HG02759 (cell line): Measurements from ENCODE around the gene TMEM245.
"Not testable (repeated sequence)": the region's sequence is repeated elsewhere in the genome, so short reads cannot be mapped to it uniquely, and the experiment has no call there.

Experiments used
- ATAC-seq: cut with Tn5 transposase; IDR thresholded peaks from one replicate; pipeline ENCODE4 v1.9.1; 2021; ENCODE audit warnings: mild to moderate bottlenecking, moderate library complexity; ENCODE audit not compliant: unreplicated experiment

The TMEM245 gene

GRCh38 chr9:109072133-109072692, 47.5 kb downstream of the TMEM245 start:
- ATAC-seq: no peak

GRCh38 chr9:109068764-109069163, 51.0 kb downstream of the TMEM245 start:
- no peak for ATAC-seq

GRCh38 chr9:109064963-109065702, 54.6 kb downstream of the TMEM245 start:
- no peak for ATAC-seq

GRCh38 chr9:109063760-109064159, 56.0 kb downstream of the TMEM245 start:
- no peak for ATAC-seq

GRCh38 chr9:109062543-109062942, 57.2 kb downstream of the TMEM245 start:
- ATAC-seq: no peak

GRCh38 chr9:109060191-109060590, 59.6 kb downstream of the TMEM245 start:
- ATAC-seq: no peak

GRCh38 chr9:109053121-109053520, 66.6 kb downstream of the TMEM245 start:
- not testable (repeated sequence) for ATAC-seq

- ATAC-seq: no peak
Measured at GRCh38 chr9:109052416-109052815, 67.3 kb downstream of the TMEM245 start.

- ATAC-seq: no peak
Measured at GRCh38 chr9:109051733-109052132, 68.0 kb downstream of the TMEM245 start.

GRCh38 chr9:109050444-109050843, 69.3 kb downstream of the TMEM245 start:
- ATAC-seq: no peak

- no peak for ATAC-seq
Measured at GRCh38 chr9:109048822-109049221, 70.9 kb downstream of the TMEM245 start.

- ATAC-seq: no peak
Measured at GRCh38 chr9:109047259-109047658, 72.5 kb downstream of the TMEM245 start.

GRCh38 chr9:109046346-109046745, 73.4 kb downstream of the TMEM245 start:
- ATAC-seq: no peak

- no peak for ATAC-seq
Measured at GRCh38 chr9:109043578-109043977, 76.2 kb downstream of the TMEM245 start.

- no peak for ATAC-seq
Measured at GRCh38 chr9:109040571-109040970, 79.2 kb downstream of the TMEM245 start.

- ATAC-seq: no peak
Measured at GRCh38 chr9:109039539-109039938, 80.2 kb downstream of the TMEM245 start.

GRCh38 chr9:109037946-109038715, 81.6 kb downstream of the TMEM245 start:
- no peak for ATAC-seq

GRCh38 chr9:109036744-109037680, 82.7 kb downstream of the TMEM245 start:
- ATAC-seq: no peak

GRCh38 chr9:109035684-109036423, 83.9 kb downstream of the TMEM245 start:
- no peak for ATAC-seq
